ENCODE data around the gene ALDH4A1.

GRCh38 chr1:18893120-18893519, 9.2 kb downstream of the ALDH4A1 start:
- TF ChIP-seq POLR2AphosphoS5 (IDR thresholded peaks at IDR 0.05) = no peak
- no peak for TF ChIP-seq POLR2A (IDR thresholded peaks at IDR 0.05)
- no peak for TF ChIP-seq CTCF (IDR thresholded peaks at IDR 0.05)
